Stimulated activated CD4-positive, alpha-beta T cell treated with anti-CD3 and anti-CD28 coated beads, Interleukin-4, amount 100 ng/mL, for 4 hours (primary cell): ENCODE measurements around the gene GHR.

Experiments used
- DNase-seq, 2 experiments: peaks; one replicate each; pipeline ENCODE4 v3.0.0-alpha.2; 2020

Gene GHR

GRCh38 chr5:42612750-42613366 lies 189.6 kb downstream of the GHR start:
- no peak for DNase-seq

DNA sequence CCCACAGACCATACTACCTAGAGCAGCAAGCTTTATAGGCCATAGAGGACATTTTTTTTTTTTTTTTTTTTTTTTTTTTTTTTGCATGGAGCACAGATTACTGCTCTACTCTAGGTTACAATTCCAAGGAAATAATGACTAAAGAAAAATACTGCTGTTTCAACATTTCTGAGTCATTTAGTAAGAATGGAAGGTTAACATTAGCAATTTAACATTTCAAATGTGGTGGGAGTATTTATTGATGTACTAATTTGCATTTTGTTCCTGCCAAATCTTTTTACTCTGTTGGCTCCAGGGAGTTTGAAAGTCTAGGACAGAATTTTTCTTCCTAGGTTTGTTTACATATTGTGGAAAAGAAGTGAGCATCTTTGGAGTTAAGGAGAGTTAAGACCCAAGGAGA lies 191.3 kb downstream of the GHR start:
- DNase-seq, result no peak

- DNase-seq, result no peak
These were observed 197.5 kb downstream of the GHR start for GRCh38 chr5:42620579-42621216.

DNA sequence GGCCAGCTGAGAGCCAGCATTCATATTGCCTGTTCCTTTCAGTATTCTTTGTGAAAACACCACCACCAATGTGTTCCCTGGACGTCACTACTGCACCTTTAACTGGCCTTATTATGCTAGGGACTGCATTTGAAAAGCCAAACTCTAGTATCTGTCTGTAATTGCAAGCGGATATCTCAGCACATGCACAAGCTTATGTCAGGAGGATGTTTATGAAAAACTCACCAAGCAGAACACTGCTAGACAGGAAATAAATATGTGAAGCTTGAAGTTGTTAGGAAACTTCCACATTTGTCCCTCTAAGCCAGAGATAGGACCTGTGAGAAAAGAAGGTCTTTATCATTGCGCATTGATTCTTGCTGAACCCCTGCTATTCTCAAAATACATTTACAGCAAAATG lies 198.0 kb downstream of the GHR start:
- no peak for DNase-seq

DNA sequence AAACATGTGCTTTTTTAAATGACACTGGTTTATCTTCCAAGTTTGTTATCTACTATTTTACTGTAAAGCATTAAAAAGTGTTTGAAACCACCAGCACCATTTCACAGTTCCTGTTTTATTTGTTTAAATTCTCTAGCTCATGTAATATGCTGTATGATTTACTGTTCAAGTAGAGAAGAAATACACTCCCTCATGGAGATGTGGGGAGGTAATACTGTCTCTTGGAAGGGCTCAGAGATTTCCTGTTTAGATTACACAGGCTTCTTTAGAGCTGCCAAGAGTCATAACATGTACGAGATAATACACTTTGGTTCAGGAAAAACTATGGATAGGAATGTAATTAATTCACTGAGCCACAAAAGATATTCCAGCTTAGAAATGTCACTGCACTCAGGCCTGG lies 198.4 kb downstream of the GHR start:
- no peak for DNase-seq

DNA sequence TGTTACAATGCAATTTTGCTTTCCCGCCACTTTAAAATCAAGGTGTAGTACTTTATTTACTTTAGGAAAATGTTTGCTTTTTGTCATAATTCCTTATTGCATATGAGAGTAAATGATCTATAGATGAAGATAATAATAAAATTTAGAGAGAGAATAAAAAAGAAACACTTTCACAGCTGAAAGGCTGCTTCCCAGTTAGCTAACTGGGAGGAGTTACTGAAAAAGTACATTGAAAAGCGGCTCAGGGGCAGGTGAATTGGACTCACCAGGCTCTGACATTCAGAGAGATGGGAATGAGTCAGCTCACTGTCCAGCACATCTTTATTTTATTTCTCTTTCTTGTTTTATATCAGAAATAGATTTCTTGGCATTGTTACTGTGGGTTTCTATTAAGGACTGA lies 201.7 kb downstream of the GHR start:
- no peak for DNase-seq

DNA sequence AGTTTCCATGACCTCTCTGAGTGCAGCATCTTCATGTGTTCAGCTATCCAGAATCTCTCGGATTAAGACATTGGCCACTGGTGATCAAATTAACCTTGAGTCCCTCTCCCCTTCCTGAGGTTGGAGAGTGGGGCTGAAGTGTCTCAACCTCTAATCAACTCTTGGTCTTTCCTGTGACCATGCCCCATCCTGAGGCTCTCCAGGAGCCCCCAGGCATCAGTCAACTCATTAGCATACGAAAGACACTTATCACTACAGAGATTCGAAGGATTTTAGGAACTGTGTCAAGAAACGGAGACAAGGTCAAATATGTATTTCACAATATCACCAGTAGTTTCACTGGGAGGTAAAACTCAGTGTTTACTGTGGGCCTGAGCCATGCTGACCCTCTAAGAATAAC lies 203.2 kb downstream of the GHR start:
- DNase-seq, result no peak

GRCh38 chr5:42628821-42629220 lies 205.6 kb downstream of the GHR start:
- no peak for DNase-seq

DNA sequence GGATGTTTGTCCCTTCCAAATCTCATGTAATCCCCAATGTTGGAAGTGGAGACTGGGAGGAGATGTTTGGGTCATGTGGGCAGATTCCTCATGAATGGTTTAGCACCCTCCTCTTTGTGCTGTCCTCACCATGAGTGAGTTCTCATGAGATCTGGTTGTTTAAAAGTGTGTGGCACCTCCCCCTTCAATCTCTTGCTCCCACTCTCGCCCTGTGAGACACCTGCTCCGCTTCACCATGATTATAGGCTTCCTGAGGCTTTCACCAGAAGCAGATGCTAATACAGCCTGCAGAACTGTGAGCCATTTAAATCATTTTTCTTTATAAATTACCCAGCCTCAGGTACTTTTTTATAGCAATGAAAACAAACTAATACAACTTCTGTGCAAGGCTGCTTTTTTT lies 206.0 kb downstream of the GHR start:
- no peak for DNase-seq

- no peak for DNase-seq
These were observed 208.0 kb downstream of the GHR start for GRCh38 chr5:42631241-42631640.

GRCh38 chr5:42632354-42632900 lies 209.2 kb downstream of the GHR start:
- DNase-seq, result no peak

GRCh38 chr5:42634575-42634974 lies 211.3 kb downstream of the GHR start:
- no peak for DNase-seq

GRCh38 chr5:42636425-42636824 lies 213.2 kb downstream of the GHR start:
- DNase-seq, result no peak

DNA sequence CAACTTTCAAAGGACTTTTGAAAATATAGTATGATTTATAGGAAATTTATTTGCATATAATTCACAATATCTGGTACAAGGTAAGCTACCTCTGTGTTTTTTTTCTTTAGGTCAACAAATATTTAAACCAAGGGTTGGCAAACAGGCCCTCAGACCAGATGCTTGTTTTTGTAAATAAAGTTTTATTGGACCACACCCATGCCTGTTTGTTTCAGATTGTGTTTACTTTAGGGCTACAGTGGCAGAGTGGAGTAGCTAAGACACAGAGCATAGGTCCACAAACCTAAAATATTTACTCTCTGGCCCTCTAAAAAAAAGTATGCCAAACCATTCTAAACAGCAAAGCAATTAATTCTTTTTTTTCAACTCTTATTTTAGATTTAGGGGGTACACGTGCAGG lies 213.7 kb downstream of the GHR start:
- no peak for DNase-seq

DNA sequence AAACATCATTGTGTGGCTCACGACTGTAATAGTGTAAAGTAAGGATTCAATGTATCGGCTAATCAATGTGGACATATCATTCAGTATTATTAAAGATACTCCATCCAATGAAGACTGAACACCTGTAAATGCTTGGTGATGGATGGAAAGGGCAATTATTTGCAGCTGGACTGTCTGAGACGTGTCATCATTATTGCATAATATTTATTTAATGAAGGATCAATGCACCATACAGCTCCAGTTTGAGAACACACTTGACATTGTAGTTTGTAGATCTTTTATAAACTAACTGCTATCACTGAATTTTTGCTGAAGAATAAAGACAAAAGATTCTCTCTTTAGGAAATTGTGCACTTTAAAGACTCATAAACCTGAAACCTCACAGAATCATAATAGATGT lies 215.7 kb downstream of the GHR start:
- DNase-seq, result no peak

DNA sequence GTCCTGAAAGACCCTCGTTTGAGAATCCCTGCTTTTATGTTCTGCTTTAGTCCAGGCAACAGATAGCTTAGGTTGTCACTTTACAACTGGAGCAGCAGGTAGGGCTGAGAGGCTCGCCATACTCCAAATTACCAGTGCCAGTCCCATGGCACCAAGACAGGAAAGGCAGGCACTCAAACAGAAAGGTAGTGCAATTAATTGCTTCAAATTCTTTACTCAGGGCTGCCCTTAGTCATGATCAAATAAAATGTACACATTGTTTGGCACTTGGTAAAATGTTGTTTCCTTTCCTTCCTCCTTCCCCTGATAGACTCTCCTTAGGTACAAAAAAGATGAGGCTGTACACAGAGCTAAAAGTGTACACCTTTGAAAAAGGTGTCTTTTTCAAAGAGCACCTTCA lies 217.6 kb downstream of the GHR start:
- DNase-seq, result no peak

- no peak for DNase-seq
These were observed 218.2 kb downstream of the GHR start for GRCh38 chr5:42641336-42642005.

DNA sequence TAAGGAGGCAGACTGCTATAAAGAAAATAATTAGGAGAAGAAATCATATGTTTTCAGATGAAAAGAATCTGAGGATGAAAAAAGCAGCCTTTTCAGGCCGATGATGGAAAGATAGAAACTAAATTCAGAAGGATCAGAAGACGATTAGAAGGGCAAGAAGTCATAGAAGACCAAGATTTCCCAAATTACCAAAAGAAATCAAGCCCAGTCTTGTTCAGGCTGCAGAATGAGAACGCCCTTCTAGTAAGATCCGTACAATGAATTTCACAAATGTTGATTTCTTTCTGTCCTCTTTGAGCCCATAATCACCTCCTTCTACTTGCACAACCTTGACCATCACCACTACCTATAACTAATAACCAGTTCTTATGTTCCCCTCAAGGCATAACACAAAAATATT lies 218.8 kb downstream of the GHR start:
- no peak for DNase-seq

DNA sequence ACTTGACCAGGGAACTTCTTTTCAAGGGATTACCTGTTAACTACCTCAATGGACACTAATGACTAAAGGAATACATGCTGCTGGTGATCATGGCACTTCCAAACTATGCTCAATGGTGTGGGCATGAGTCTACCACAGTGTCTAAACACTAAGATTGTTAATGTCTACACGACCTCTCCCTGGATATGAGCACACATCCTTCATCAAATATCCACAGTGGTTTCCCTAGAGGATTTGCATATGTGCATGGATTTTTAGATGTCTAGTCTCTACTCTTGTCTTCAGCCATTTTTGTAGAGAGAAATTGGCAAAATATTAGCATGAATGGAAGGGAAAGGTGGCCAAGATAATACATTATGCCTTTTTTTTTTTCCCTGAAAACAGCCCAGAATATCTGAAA lies 220.1 kb downstream of the GHR start:
- no peak for DNase-seq

GRCh38 chr5:42645138-42645537 lies 221.9 kb downstream of the GHR start:
- DNase-seq, result no peak

DNA sequence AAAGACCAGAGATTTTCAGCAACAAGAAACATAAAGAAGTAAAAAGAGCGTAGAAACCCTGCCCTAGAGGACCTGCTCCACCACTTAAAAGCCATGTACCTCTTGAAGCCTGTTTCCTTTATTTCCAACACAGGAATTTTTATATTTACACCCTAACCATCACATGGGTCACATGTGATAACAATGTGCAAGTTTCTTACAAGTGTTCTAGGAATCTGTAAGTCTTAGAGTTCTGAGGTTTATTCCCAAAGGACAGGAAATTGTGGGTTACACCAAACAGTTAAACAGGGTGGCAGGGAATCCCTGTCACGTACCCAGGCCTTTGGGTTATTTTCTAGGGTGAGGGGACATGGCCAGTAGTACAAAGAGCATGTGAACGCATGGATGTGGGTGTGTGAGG lies 224.8 kb downstream of the GHR start:
- DNase-seq, result no peak

- no peak for DNase-seq
These were observed 225.7 kb downstream of the GHR start for GRCh38 chr5:42648915-42649314.

DNA sequence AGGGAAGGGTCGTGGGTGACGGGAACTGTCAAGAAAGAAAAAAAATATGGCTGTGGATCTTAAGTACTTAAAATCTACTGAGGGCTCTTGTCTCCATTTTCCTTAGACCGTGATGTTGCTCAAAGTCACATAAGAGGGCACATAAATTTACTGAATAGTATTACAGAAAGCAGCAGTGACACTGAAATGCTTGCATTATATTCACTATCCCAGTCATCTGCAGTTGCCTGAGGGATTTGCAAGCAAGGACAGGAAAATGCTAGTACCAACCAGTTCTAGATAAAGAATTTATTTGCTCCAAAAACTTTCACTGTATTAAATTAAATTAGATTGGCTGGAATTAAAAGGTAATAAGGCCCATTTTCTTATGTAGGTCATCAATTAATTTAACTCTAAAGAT lies 226.8 kb downstream of the GHR start:
- no peak for DNase-seq

- no peak for DNase-seq
These were observed 230.5 kb downstream of the GHR start for GRCh38 chr5:42653705-42654104.
